Tibial nerve (tissue), 4 donors: ENCODE data around the gene NYAP2. TPM values are rescaled to one million over a fixed set of nuclear protein-coding genes. Genes with fewer than 3 reads are reported as not detected.

Experiments
- DNase-seq, 2 donors: peaks; one replicate each; pipeline ENCODE4 v3.0.0-alpha.2; 2019; ENCODE audit warnings: low spot score in 2 of 2
- H3K27ac ChIP-seq, 4 donors: fragments of 200-600 bp; sonication (generic) in 3 of 4; one replicate each; pipeline ENCODE4 v1.5.1; 2017 to 2019; ENCODE audit warnings: mild to moderate bottlenecking in 1 of 4
- H3K27me3 ChIP-seq, 2 donors: fragments of 200-600 bp; sonication (generic) in 1 of 2; one replicate each; pipeline versions ENCODE4 v1.5.1 to v1.6.0; 2017 to 2019
- H3K36me3 ChIP-seq, 3 donors: fragments of 200-600 bp; sonication (generic); one replicate each; pipeline ENCODE4 v1.5.1; 2018 to 2019
- H3K4me1 ChIP-seq, 4 donors: fragments of 200-600 bp; sonication (generic) in 3 of 4; one replicate each; pipeline ENCODE4 v1.5.1; 2017 to 2019
- H3K4me3 ChIP-seq, 4 donors: fragments of 200-600 bp; sonication (generic) in 3 of 4; one replicate each; pipeline ENCODE4 v1.5.1; 2017 to 2019; ENCODE audit warnings: mild to moderate bottlenecking in 1 of 4, moderate library complexity in 1 of 4
- H3K9me3 ChIP-seq, 4 donors: fragments of 200-600 bp; sonication (generic) in 3 of 4; one replicate each; pipeline ENCODE4 v1.5.1; 2017 to 2019
- EP300 ChIP-seq, 2 donors: sonication (generic); formaldehyde crosslinking; IDR thresholded peaks; one replicate each; pipeline ENCODE4 v1.6.1; 2017; ENCODE audit warnings: antibody characterized with exemption in 2 of 2, mild to moderate bottlenecking in 1 of 2
- POLR2A ChIP-seq, 2 donors: fragments of 450-650 bp; IDR thresholded peaks; one replicate each; pipeline ENCODE4 v1.6.1; 2017; ENCODE audit warnings: antibody characterized with exemption in 2 of 2, mild to moderate bottlenecking in 2 of 2, moderate library complexity in 2 of 2
- WGBS, 2 donors: methylation state at CpG; one replicate each; pipeline ENCODE4 v1.1.5; 2018; 5-methylcytosine and 5-hydroxymethylcytosine counted together
- total RNA-seq, 4 donors: library from RNA; depleted of rRNA; stranded (reverse); fragments of >200 nt; gene quantifications; one replicate each; pipeline ENCODE4 v1.1.0, GENCODE V29; 2016
- TF ChIP-seq, protein P1 (sequence below), 5 experiments: fragments of 200-600 bp in 3 of 5; fragments of 450-650 bp in 2 of 5; sonication (generic) in 3 of 5; IDR thresholded peaks; one replicate each; pipeline ENCODE4 v1.5.1; 2016 to 2019; ENCODE audit warnings: antibody characterized with exemption in 5 of 5, mild to moderate bottlenecking in 3 of 5, moderate library complexity in 2 of 5

NYAP2 gene
- total RNA-seq, 4 donors from 2014 or later = under 0.01 TPM; not detected in 3

DNA sequence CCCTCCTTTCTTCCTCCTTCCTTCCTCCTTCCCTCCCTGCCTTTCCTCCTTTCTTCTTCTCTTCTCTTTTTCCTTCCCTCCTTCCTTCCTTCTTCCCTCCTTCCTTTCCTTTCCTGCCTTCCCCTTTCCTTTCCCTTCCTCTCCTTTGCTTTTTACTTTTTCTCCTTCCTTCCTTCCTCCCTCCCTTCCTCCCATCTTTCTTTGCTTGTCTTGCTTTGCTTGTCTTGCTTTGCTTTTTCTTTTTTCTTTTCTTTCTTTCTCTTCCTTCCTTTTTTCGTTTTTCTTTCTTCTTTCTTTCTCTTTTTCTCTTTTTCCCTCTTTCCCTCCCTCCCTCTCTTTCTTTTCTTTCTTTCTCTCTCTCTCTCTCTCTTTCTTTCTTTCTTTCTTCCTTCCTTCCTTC lies 113.0 kb downstream of the NYAP2 start:
- TF ChIP-seq POLR2A (IDR thresholded peaks at IDR 0.05) (no peak), EP300 (IDR thresholded peaks at IDR 0.05) (no peak)
- TF ChIP-seq, protein P1, sequence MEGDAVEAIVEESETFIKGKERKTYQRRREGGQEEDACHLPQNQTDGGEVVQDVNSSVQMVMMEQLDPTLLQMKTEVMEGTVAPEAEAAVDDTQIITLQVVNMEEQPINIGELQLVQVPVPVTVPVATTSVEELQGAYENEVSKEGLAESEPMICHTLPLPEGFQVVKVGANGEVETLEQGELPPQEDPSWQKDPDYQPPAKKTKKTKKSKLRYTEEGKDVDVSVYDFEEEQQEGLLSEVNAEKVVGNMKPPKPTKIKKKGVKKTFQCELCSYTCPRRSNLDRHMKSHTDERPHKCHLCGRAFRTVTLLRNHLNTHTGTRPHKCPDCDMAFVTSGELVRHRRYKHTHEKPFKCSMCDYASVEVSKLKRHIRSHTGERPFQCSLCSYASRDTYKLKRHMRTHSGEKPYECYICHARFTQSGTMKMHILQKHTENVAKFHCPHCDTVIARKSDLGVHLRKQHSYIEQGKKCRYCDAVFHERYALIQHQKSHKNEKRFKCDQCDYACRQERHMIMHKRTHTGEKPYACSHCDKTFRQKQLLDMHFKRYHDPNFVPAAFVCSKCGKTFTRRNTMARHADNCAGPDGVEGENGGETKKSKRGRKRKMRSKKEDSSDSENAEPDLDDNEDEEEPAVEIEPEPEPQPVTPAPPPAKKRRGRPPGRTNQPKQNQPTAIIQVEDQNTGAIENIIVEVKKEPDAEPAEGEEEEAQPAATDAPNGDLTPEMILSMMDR (IDR thresholded peaks at IDR 0.05) = no peak
- DNase-seq = no peak

DNA sequence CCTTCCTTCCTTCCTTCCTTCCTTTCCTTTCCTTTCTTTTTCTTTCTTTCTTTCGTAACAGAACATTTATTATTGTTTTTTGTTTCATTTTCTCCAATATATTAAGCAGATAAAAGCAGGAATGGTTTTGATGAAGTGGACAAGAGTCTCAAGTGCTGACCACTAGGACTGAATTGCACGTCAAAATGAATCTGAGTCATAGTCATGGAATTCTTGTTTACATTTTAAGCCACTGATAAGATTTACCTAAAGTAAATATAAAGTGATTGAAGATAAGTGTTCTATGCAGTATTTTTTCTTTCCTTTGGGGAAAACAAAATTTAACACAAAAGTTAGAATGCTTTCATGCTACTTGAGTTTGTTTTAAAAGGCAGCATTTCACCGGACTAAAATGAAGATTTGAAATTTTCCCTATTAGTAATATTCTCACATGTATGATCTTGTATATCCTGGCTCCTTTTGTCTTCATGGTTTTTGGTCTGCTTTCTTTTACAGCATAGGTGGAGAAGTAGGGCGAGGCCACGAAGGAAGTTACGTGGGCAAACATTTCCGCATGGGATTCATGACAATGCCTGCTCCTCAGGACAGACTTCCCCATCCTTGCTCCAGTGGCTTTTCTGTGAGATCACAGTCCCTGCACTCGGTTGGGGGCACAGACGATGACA lies 113.5 kb downstream of the NYAP2 start:
- no peak for DNase-seq
- WGBS, 2 donors = 84 to 85% methylated on average over 9 of the region's 9 CpGs
- Histone ChIP-seq H3K36me3 (no peaks in the 10 kb centered on the region), H3K27me3 (no peaks in the 10 kb centered on the region), H3K4me1 (no peaks in the 10 kb centered on the region), H3K27ac (no peak overlapping the region), H3K4me3 (no peak overlapping the region), H3K9me3 (no peaks in the 10 kb centered on the region)
- no peak for TF ChIP-seq POLR2A (IDR thresholded peaks at IDR 0.05)
- TF ChIP-seq, protein P1 (IDR thresholded peaks at IDR 0.05) = no peak
- TF ChIP-seq EP300 (IDR thresholded peaks at IDR 0.05) = no peak

More for the DNA sequence above, 113.0 kb downstream of the NYAP2 start:
- Histone ChIP-seq H3K27ac (no peak overlapping the region), H3K36me3 (no peaks in the 10 kb centered on the region), H3K9me3 (no peaks in the 10 kb centered on the region), H3K4me1 (no peaks in the 10 kb centered on the region), H3K4me3 (no peak overlapping the region), H3K27me3 (no peaks in the 10 kb centered on the region)
- WGBS, 2 donors = 53 to 56% methylated on average over 1 of the region's 1 CpG

DNA sequence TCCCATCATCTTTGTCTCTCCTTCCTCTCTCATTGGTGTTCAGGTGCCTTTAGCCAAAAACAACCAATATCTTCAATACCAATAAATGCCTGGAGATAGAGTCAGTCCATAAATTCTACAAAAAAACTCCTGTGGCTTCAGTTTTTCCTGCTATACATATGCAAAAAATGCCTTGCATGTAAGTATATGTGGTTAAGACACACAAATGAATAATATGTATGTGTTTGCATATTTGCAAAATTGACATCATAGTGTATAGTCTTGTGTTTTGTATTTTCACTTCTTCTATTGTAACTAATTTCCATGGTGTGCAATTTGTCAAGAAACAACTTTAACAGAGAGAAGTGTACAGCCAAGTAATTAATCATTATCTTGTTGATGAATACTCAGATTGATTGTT lies 115.5 kb downstream of the NYAP2 start:
- Histone ChIP-seq H3K27me3 (no peaks in the 10 kb centered on the region), H3K36me3 (no peaks in the 10 kb centered on the region), H3K27ac (no peak overlapping the region), H3K9me3 (no peaks in the 10 kb centered on the region), H3K4me1 (no peaks in the 10 kb centered on the region), H3K4me3 (no peak overlapping the region)
- no peak for DNase-seq
- TF ChIP-seq EP300 (IDR thresholded peaks at IDR 0.05) (no peak), POLR2A (IDR thresholded peaks at IDR 0.05) (no peak)
- TF ChIP-seq, protein P1 (IDR thresholded peaks at IDR 0.05) = no peak

DNA sequence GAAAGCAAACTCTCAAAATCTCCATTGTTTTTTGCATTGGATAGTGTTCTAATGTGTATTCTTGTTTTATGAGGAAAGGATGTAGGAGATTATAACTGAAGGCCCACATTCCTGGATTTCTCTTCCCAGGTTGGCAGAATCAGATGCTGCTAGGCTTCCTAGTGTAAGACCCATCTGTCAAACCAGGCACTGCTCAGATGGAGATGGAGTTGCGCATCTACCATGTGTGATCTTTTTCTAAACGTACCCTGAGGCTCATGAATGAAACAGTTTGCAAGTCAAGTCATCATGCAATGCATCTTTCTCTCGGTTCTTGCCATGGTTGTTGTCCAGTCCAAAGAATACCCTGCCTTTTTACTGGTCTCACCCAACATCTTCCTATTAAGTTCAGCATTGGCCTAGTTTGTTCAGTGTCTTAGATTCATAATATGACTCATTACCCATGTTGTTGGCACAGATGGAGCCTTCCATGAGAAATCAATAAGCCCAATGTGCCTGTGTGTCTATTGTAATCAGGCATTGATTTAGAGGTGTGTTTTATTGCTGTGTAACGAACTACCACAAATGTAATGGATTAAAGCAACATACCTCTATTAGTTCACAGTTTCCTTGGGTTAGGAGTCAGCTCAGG lies 127.4 kb downstream of the NYAP2 start:
- no peak for DNase-seq
- H3K9me3 ChIP-seq = no peaks in the 10 kb centered on the region
- no peaks in the 10 kb centered on the region for H3K27me3 ChIP-seq
- H3K27ac ChIP-seq = no peak overlapping the region
- no peak overlapping the region for H3K4me3 ChIP-seq
- TF ChIP-seq, protein P1 (IDR thresholded peaks at IDR 0.05) = no peak
- TF ChIP-seq EP300 (IDR thresholded peaks at IDR 0.05) = no peak
- 79 to 83% methylated on average over 4 of the region's 4 CpGs for WGBS, 2 donors
- no peaks in the 10 kb centered on the region for H3K36me3 ChIP-seq
- H3K4me1 ChIP-seq = no peaks in the 10 kb centered on the region

DNA sequence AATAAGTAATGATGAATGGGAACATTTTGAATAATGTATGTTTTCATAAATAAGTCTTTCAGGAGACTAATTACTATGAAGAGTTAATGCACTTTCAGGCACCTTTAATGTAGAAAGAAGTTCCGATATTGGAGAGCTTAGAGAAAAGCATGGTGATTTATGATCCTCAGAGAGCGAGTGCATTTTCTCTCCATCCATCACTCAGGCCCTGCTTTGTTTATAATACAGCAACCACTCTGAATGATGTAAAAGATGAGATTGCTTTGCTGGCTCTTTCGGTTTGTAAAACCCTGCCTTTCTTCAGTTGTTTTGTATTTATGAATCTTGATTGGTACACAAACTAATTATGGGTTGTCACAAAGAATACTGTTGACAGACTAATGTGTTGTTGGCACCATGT lies 132.0 kb downstream of the NYAP2 start:
- no peak for DNase-seq
- Histone ChIP-seq H3K9me3 (no peaks in the 10 kb centered on the region), H3K27me3 (no peaks in the 10 kb centered on the region), H3K27ac (no peak overlapping the region), H3K4me1 (no peaks in the 10 kb centered on the region), H3K4me3 (no peak overlapping the region), H3K36me3 (no peaks in the 10 kb centered on the region)
- WGBS, 2 donors = 46 to 50% methylated on average over 3 of the region's 3 CpGs
- TF ChIP-seq, protein P1 (IDR thresholded peaks at IDR 0.05) = no peak
- TF ChIP-seq POLR2A (IDR thresholded peaks at IDR 0.05) (no peak), EP300 (IDR thresholded peaks at IDR 0.05) (no peak)
